Activated CD4-positive, alpha-beta T cell treated with anti-CD3 and anti-CD28 coated beads, Interleukin-2, amount 10 ng/mL, durations not matched to agents 7 days and 5 days (primary cell): Measurements from ENCODE around the gene KRT85. TPM values are rescaled to one million over a fixed set of nuclear protein-coding genes. Genes with fewer than 3 reads are reported as not detected.
A peak's percentile ranks its signal among the peaks of the same experiment; 100 is the strongest.

Source experiments
- CTCF ChIA-PET: fragments of 350-600 bp; sonication (Branson Sonifier 250); formaldehyde crosslinking; loops from one replicate; lab custom pipeline; 2021; ENCODE audit warnings: antibody characterized with exemption; lab: Charles Lee
- POLR2A ChIA-PET: fragments of 350-600 bp; sonication (Branson Sonifier 250); formaldehyde crosslinking; loops from one replicate; lab custom pipeline; 2021; ENCODE audit warnings: antibody characterized with exemption; lab: Charles Lee
- DNase-seq: peaks from one replicate; pipeline ENCODE4 v3.0.0-alpha.2; 2020
- H3K27ac Mint-ChIP-seq: one replicate; pipeline ENCODE4 v1.8.0; 2021; ENCODE audit warnings: mild to moderate bottlenecking, moderate library complexity, mixed read lengths
- H3K27me3 Mint-ChIP-seq: one replicate; pipeline ENCODE4 v1.8.0; 2021; ENCODE audit warnings: mixed read lengths
- H3K36me3 Mint-ChIP-seq: one replicate; pipeline ENCODE4 v1.8.0; 2021; ENCODE audit warnings: low read depth, mixed read lengths
- H3K4me1 Mint-ChIP-seq: one replicate; pipeline ENCODE4 v1.8.0; 2021; ENCODE audit warnings: mixed read lengths
- H3K4me3 Mint-ChIP-seq: one replicate; pipeline ENCODE4 v1.8.0; 2021; ENCODE audit warnings: mild to moderate bottlenecking, moderate library complexity, mixed read lengths
- H3K9me3 Mint-ChIP-seq: one replicate; pipeline ENCODE4 v1.8.0; 2021; ENCODE audit warnings: mixed read lengths
- total RNA-seq, 2 experiments: library from RNA; stranded (reverse); gene quantifications; one replicate each; pipeline ENCODE4 v1.2.3, GENCODE V29; 2021

KRT85 gene
- total RNA-seq, 2 experiments from 2014 or later = not detected

GRCh38 chr12:52337054-52337453, 30.2 kb downstream of the KRT85 start:
- H3K36me3 Mint-ChIP-seq = no peaks in the 10 kb centered on the region
- no peaks in the 10 kb centered on the region for H3K9me3 Mint-ChIP-seq
- no peak overlapping the region for H3K4me3 Mint-ChIP-seq
- ChIA-PET CTCF (interaction anchor here (1.0 kb wide), 1 partner anchor 26 kb away, joined by 3 read pairs; no protein-coding TSS in a partner anchor), POLR2A (no interaction called here)
- H3K27ac Mint-ChIP-seq = no peak overlapping the region
- peaks cover 3% of the 10 kb centered on the region for H3K4me1 Mint-ChIP-seq
- DNase-seq = no peak
- H3K27me3 Mint-ChIP-seq = peaks cover 18% of the 10 kb centered on the region

DNA sequence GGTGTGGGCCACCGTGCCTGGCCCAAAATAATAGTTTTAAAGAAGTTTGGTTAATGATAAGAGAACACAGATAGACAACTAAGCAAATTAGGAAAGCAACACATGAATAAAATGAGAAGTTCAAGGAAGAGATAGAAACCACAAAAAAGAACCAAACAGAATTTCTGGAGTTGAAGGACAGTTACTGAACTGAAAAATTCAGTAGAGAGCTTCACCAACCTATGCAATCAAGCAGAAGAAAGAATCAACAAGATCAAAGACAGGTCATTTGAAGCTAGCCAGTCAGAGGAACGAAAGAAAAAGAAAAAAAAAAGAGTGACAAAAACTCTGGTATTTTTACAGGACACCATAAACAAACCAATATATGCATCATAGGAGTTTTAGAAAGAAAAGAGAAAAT, 30.6 kb downstream of the KRT85 start:
- POLR2A ChIA-PET = no interaction called here

GRCh38 chr12:52335598-52336262, 31.6 kb downstream of the KRT85 start:
- Mint-ChIP-seq H3K27me3 (peaks cover 18% of the 10 kb centered on the region), H3K4me3 (no peak overlapping the region), H3K27ac (no peak overlapping the region), H3K4me1 (peaks cover 3% of the 10 kb centered on the region), H3K9me3 (no peaks in the 10 kb centered on the region), H3K36me3 (no peaks in the 10 kb centered on the region)
- DNase-seq = no peak
- ChIA-PET POLR2A (no interaction called here), CTCF (interaction anchor here (1.1 kb wide), 1 partner anchor 8 kb away, joined by 4 read pairs; no protein-coding TSS in a partner anchor)

More for the DNA sequence above, 30.6 kb downstream of the KRT85 start:
- Mint-ChIP-seq H3K4me1 (peaks cover 3% of the 10 kb centered on the region), H3K27me3 (peaks cover 18% of the 10 kb centered on the region), H3K4me3 (no peak overlapping the region), H3K9me3 (no peaks in the 10 kb centered on the region), H3K36me3 (no peaks in the 10 kb centered on the region), H3K27ac (no peak overlapping the region)
- no peak for DNase-seq
- CTCF ChIA-PET = interaction anchor here (0.7 to 1.1 kb wide), 3 partner anchors 8 to 26 kb away, joined by 3 to 4 read pairs (median 3); no protein-coding TSS in a partner anchor

GRCh38 chr12:52334185-52334584, 33.1 kb downstream of the KRT85 start:
- no peak for DNase-seq
- no peak overlapping the region for H3K27ac Mint-ChIP-seq
- no peaks in the 10 kb centered on the region for H3K9me3 Mint-ChIP-seq
- POLR2A ChIA-PET = no interaction called here
- H3K4me1 Mint-ChIP-seq = peaks cover 3% of the 10 kb centered on the region
- CTCF ChIA-PET = no interaction called here
- H3K4me3 Mint-ChIP-seq = no peak overlapping the region
- H3K36me3 Mint-ChIP-seq = no peaks in the 10 kb centered on the region
- peaks cover 18% of the 10 kb centered on the region for H3K27me3 Mint-ChIP-seq

- Mint-ChIP-seq H3K9me3 (no peaks in the 10 kb centered on the region), H3K4me1 (peaks cover 4% of the 10 kb centered on the region), H3K27me3 (peaks cover 12% of the 10 kb centered on the region), H3K36me3 (no peaks in the 10 kb centered on the region), H3K27ac (no peak overlapping the region), H3K4me3 (no peak overlapping the region)
- CTCF ChIA-PET = no interaction called here
- no peak for DNase-seq
- POLR2A ChIA-PET = no interaction called here
Observed at GRCh38 chr12:52333321-52333720, 34.0 kb downstream of the KRT85 start.

DNA sequence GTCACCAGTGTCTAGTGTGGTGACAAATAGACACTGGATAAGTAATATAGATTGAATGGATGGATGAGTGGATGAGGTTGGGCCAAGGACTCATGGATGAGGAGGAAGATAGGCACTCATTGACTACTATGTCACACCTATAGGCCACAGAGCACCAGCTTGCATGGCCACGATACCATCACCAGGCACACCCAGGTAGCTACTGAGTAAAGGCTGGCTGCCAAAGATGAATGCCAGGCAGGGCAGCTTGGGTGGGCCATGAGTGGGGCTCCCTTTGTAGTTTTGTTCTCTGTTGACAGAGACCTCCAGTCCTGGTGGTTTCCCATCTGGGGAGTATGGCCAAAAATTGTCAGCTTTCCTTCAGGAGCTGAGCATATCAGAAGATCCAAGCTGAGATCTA, 34.9 kb downstream of the KRT85 start:
- CTCF ChIA-PET = no interaction called here

DNA sequence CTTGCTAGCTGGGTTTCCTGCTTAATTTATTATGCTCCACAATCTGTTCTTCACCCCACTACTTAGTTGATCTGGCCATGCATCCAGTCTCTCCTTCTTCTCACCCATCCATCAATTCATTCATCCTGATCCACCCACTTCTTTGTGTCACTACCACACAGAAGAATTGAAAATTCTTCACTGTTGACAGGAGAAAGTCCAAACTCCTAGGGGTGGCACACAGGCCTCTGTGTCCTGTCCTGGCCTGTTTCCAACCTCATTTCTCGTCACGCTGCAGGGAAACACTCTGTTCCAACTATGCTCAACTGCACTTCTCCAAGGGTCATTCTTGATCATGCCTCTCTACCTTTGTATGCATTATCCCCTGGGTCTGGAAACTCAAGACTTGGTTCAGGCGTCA, 35.4 kb downstream of the KRT85 start:
- ChIA-PET POLR2A (no interaction called here), CTCF (no interaction called here)
- Mint-ChIP-seq H3K27ac (no peak overlapping the region), H3K4me1 (peaks cover 16% of the 10 kb centered on the region), H3K9me3 (no peaks in the 10 kb centered on the region), H3K36me3 (no peaks in the 10 kb centered on the region), H3K27me3 (peaks cover 7% of the 10 kb centered on the region), H3K4me3 (no peak overlapping the region)
- no peak for DNase-seq

More for the DNA sequence above, 34.9 kb downstream of the KRT85 start:
- peaks cover 7% of the 10 kb centered on the region for H3K27me3 Mint-ChIP-seq
- DNase-seq = no peak
- H3K36me3 Mint-ChIP-seq = no peaks in the 10 kb centered on the region
- no peak overlapping the region for H3K27ac Mint-ChIP-seq
- POLR2A ChIA-PET = no interaction called here
- peaks cover 10% of the 10 kb centered on the region for H3K4me1 Mint-ChIP-seq
- no peaks in the 10 kb centered on the region for H3K9me3 Mint-ChIP-seq
- no peak overlapping the region for H3K4me3 Mint-ChIP-seq

DNA sequence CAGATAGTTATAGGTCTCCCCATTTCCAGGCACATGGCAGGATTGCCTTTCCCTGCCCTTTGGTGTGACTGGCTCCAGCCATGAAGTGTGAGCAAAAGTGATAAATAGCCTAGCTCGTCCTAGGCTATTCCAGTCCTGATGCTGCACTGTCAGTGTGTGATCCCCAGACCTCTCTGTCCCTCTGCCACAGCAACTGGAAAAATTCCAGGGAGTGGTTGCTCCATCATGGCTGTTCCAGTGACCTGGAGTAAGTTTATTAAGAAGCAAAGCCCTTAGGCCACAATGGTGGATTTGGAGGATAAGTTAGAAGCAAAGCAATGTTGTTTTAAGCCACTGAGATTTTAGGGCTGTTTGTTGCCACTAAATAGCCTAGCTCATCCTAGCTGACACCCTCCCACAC, 36.2 kb downstream of the KRT85 start:
- ChIA-PET CTCF (no interaction called here), POLR2A (no interaction called here)
- Mint-ChIP-seq H3K36me3 (no peaks in the 10 kb centered on the region), H3K4me3 (no peak overlapping the region), H3K9me3 (no peaks in the 10 kb centered on the region), H3K4me1 (peaks cover 15% of the 10 kb centered on the region), H3K27me3 (peaks cover 3% of the 10 kb centered on the region), H3K27ac (no peak overlapping the region)
- DNase-seq = no peak

DNA sequence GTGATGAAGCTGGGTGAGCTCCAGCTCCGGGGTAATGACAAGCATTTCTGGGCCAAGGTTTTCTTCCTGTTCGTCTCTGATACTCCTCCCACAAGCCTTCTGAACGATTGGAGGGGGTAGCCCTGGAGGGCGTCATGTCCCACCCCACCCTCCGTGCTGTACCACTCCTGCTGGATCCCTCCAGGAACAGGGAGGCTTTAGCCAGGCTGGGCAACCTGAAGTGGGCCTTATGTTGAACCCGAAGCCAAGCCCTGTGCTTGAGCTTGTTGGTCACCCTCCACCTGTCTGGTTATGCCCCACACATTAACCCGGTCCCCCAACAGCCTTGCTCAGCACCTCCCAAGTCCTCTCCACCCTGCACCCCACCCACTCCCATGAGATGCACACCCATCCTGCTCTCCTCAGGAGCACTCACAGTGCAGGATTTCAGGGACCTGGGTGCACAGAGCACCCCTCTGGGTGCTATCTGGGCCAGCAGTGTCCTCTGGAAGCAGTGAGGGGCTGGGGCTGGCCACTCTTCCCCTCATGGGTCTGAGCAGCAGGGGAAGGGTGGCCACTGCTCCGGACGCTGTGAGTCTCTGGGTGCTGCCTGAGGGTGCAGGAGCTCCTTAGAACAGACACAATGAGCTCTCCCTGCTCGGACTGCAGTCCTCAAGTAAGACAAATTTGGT, 39.3 kb downstream of the KRT85 start:
- H3K4me1 Mint-ChIP-seq = peaks cover 15% of the 10 kb centered on the region
- POLR2A ChIA-PET = no interaction called here
- no peaks in the 10 kb centered on the region for H3K36me3 Mint-ChIP-seq
- no peaks in the 10 kb centered on the region for H3K9me3 Mint-ChIP-seq
- no peak for DNase-seq
- no peak overlapping the region for H3K4me3 Mint-ChIP-seq
- H3K27ac Mint-ChIP-seq = no peak overlapping the region
- CTCF ChIA-PET = interaction anchor here (0.5 to 3.1 kb wide), 19 partner anchors 8 to 554 kb away, joined by 3 to 17 read pairs (median 3); no protein-coding TSS in a partner anchor
- H3K27me3 Mint-ChIP-seq = peaks cover 5% of the 10 kb centered on the region

GRCh38 chr12:52327052-52327829, 40.0 kb downstream of the KRT85 start:
- no peak overlapping the region for H3K4me3 Mint-ChIP-seq
- ChIA-PET CTCF (interaction anchor here (0.6 to 3.1 kb wide), 17 partner anchors 9 to 555 kb away, joined by 3 to 17 read pairs (median 4); no protein-coding TSS in a partner anchor), POLR2A (no interaction called here)
- peaks cover 15% of the 10 kb centered on the region for H3K4me1 Mint-ChIP-seq
- DNase-seq = peak; percentile 87
- H3K36me3 Mint-ChIP-seq = no peaks in the 10 kb centered on the region
- H3K27me3 Mint-ChIP-seq = peaks cover 5% of the 10 kb centered on the region
- H3K27ac Mint-ChIP-seq = no peak overlapping the region
- no peaks in the 10 kb centered on the region for H3K9me3 Mint-ChIP-seq

- no peaks in the 10 kb centered on the region for H3K36me3 Mint-ChIP-seq
- no peak for DNase-seq
- CTCF ChIA-PET = interaction anchor here (1.4 kb wide), 1 partner anchor 11 kb away, joined by 3 read pairs; no protein-coding TSS in a partner anchor
Observed at GRCh38 chr12:52324153-52324444, 43.2 kb downstream of the KRT85 start.

GRCh38 chr12:52323416-52324152, 43.7 kb downstream of the KRT85 start:
- peaks cover 13% of the 10 kb centered on the region for H3K4me1 Mint-ChIP-seq
- DNase-seq = no peak
- H3K27ac Mint-ChIP-seq = no peak overlapping the region
- H3K4me3 Mint-ChIP-seq = no peak overlapping the region
- H3K36me3 Mint-ChIP-seq = no peaks in the 10 kb centered on the region
- CTCF ChIA-PET = no interaction called here
- H3K27me3 Mint-ChIP-seq = peaks cover 25% of the 10 kb centered on the region
- POLR2A ChIA-PET = no interaction called here
- H3K9me3 Mint-ChIP-seq = no peaks in the 10 kb centered on the region

More at GRCh38 chr12:52324153-52324444, 43.2 kb downstream of the KRT85 start:
- H3K4me3 Mint-ChIP-seq = no peak overlapping the region
- no peaks in the 10 kb centered on the region for H3K9me3 Mint-ChIP-seq
- H3K4me1 Mint-ChIP-seq = peaks cover 15% of the 10 kb centered on the region
- POLR2A ChIA-PET = no interaction called here
- H3K27ac Mint-ChIP-seq = no peak overlapping the region
- H3K27me3 Mint-ChIP-seq = peaks cover 21% of the 10 kb centered on the region
